GM21447 (cell line): ENCODE measurements around the gene DSP.

Experiments
- ATAC-seq: cut with Tn5 transposase; IDR thresholded peaks from one replicate; pipeline ENCODE4 v1.9.1; 2021; ENCODE audit not compliant: unreplicated experiment

DSP gene

DNA sequence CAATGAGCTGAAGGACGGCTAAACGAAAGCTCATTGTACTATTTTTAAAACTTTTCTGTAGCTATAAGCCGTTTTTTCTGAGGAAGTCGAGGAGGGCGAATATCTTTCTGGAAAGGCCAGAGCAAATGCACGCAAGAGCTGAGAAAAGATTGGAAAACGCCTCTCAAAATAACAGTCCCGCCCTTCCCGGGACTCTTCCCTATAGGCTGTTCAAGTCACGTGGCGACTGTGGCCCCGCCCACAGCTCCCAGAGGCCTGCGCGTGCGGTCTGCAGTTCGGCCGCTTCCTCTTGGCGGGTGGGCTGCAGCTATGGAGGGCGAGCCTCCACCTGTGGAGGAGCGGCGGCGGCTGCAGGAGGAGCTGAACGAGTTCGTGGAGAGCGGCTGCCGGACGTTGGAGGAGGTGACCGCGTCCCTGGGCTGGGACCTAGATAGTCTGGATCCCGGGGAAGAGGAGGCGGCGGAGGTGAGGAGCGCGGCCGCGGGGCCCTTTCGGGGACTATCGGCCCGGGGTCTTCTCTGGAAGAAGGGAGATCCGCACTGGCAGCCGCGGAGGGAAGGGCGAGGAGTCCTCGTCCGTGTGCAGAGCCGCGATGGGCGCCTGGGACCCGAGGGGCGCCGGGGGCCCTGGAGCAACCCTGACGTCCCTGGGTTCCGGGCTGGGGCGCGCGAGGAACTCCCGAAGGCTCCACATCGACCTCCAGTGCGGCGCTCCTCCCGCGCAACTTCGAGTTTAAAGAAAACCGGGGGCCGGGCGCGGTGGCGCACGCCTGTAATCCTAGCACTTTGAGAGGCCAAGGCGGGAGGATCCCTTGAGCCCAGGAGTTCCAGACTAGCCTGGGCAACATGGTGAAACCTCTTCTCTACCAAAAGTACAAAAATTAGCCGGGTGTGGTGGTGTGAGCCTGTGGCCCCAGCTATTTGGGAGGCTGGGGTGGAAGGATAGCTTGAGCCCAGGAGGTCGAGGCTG, 48.8 kb downstream of the DSP start, which contains the start of gene SNRNP48:
TSS of gene SNRNP48 (plus strand) at position 250 of the 969 bp plus-strand sequence. CDS start at position 310, 60 bp downstream.
- peak; percentile 99 for ATAC-seq

DNA sequence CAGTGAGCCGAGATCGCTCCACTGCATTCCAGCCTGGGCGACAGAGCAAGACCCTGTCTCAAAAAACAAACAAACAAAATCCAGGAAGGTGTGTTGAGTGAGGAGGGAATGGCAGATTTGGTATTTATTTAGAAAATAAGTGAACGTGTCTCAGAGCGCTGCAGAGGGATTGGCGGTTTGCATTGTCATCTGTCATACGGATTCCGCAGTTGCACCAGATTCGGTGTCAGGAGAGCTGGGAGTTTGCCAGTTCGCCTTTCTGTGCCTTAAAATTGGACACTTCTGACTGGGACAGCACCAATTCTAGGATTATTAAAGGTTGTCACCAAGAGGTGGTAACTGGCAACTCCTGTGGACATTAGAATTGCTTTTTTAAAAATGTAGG, 49.4 kb downstream of the DSP start:
- no peak for ATAC-seq

DNA sequence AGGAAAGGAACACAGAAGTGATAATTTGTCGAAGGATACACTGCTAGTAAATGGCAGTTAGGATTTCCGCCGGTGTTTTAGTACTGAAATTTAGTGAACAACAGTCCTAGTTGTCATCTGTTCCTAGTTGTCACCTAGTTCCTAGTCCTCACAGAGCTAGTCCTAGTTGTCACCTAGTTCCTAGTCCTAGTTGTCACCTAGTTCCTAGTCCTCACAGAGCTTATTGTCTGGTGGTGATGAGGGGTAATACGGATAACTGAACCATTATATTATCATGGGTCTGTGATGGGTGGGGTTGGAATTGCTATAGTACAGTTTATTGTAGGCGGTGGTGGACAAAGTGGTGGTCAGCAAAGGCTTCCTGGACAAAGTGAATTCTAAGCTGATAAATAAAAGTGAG, 50.3 kb downstream of the DSP start:
- no peak for ATAC-seq

DNA sequence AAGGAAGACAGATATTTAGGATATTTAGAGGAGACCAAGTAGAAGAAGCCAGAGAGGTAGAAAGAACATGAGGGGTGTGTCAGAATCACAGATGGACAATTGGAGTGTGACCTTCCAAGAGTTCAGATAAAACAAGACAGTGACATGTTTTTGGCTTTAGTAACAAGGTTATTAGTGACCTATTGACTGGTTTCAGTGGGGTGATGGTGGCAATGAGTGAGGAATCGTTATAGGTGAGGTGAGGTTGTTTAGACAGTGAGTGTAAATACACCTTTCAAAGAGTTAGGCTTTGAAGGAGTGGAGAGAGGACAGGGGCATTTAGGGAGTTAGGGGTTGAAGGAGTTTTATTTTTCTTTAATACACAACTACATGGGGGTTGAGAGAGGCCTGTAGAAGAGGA, 51.8 kb downstream of the DSP start:
- ATAC-seq: no peak

DNA sequence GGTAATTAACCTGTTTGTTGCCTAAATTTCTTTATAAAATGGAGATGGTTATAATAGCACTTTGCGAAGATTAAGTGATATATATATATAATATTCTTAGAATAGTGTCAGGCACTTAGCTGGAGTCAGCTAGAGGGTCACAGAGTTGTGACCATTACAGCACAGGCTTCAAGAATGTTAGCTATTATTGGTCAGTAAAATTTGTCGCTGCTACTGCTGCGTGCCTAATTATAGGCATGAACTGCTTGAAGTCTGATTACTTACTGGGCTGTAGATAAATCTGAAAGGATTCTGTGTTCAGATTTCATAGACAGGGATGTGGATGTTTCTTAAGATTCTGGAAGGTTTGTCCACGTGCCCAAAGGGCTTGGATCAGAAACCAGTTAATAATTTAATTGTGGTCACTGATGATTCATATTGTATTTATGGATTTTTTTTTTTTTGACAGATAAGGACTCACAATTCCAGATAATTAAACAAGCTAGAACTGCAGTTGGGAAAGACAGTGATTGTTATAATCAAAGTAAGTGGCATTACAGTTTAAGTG, 53.2 kb downstream of the DSP start:
- ATAC-seq: no peak

DNA sequence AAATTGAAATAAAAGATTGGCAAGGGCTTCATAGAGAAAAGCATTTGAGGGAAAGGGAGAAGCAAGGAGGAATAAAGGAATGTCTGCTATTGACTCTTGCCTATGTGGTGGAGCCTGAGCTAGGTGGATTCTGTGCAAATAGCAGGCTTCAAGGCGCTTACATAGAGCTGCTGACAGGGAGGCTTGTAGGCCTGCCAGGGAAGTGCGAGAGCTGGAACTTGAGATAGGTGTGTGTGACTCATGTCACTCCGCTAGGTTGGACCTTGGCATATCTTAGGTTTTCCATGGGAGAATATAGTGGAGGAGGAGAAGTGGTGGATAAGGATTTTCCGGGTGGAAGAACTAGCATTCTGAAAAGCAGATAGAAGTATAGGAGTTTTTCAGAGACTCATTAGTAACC, 62.5 kb downstream of the DSP start:
- no peak for ATAC-seq

DNA sequence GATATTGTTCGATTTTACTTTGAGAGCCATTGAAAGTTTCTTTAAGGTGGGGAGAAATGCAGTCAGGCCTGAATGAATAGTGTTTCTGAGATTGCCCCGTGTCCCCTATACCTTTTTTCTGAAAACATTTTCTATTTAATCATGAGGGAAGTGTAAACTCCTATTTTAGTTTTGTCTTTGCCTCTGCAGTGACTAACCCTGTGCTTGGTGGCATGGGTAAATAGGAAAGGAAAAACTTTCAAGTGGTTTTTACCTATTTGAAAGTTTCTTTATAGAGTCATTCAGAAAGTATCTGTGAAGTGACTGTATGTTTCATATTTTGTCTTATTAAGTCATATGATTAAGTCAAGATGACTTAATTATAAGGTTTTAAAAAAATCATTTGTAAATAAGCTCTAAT, 63.0 kb downstream of the DSP start:
- no peak for ATAC-seq

DNA sequence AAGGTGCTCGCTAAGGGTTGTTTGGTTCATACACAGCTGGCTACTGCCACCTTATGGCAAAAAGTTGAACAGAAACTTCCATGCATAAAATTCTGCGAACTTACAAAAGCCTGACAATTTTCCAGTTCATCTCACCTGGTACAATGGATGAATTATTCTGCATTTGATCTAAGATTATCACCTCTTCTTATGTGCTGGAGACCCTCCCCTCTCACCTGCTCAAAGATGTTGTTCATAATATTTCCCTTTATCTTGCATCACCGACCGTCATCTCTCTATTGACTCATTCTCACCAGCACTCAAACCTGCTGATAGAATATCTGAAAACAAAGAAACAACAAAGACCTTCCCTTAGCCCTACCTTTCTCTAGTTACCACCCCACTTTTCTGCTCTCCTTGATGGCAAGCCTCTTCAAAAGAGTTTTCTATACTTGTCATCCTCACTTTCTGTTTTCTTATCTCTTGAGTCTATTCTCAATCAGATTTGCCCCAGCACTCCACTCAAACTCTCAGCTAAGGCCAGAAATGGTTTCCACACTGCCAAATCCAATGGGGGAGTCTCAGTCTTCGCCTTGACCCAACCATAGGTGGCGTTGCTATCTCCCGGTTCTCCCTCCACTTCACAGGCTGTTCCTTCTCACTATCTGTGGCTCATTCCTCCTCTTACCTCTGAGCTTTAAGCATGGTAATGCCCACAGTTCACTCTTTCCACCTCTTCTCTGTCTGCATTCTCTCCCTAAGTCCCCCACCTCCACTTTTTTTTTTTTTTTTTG, 74.3 kb downstream of the DSP start:
- ATAC-seq: no peak

DNA sequence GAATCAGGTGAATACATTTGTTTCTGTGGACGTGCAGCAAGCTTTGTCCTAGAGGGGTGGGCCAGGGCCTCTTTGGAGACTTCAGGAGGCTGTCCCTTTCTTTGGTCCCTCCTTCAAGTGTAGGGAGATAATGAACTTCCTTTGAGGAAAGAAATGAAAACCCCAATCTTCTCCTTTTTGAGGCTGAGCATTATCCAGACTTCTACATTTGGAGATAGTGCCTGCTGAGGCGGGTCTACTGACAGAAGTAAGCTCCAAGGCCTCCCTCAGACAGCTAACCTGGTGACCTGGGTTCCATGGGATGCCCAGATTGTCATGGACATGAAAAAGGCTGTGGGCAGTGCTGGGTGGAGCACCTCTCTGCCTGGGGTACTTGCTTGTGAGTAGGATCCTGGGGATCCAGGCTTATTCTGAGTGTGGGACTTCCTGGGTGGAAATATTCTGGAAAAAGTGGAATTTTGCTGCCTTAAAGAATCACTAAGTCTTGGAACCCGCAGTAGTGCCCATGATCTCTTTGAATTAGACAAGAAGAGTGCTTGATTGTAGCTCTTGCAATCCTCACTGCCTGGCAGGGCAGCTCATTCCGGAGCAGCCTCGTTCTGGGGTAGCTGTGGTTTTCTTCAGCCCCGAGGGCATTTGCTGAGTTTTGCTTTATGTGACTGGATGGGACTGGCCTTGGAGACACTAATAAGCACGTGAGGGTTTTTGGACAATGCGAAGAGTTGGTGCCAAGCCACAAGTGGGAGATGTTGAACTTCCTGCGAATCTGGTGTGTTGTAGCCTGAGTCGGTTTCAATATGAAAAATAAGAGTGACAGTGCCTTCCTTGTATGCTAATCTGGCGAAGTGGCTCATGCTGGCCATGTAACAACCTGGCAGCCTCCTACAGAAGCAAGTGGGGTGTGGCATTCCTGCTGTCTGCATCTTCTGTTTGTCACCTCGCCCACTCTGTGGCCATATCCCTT, 76.6 kb downstream of the DSP start:
- ATAC-seq: peak; percentile 66

DNA sequence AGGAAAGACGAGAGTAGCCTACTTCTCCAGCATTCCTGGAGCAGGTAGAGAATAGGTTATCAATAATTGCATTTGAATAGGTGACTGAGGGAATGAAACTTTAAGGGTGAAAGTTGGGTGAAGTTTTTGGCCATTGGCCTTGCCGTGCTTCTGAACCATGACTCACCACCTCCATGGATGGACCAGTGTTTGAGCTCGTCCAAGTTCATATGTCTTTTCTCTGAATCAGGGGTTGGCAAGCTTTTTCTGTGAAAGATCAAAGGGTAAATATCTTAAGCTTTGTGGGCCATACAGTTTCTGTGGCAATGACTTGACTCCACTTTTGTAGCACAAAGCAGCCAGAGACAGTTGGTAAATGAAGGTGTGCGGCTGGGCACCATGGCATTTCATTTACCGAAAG, 80.3 kb downstream of the DSP start:
- no peak for ATAC-seq

DNA sequence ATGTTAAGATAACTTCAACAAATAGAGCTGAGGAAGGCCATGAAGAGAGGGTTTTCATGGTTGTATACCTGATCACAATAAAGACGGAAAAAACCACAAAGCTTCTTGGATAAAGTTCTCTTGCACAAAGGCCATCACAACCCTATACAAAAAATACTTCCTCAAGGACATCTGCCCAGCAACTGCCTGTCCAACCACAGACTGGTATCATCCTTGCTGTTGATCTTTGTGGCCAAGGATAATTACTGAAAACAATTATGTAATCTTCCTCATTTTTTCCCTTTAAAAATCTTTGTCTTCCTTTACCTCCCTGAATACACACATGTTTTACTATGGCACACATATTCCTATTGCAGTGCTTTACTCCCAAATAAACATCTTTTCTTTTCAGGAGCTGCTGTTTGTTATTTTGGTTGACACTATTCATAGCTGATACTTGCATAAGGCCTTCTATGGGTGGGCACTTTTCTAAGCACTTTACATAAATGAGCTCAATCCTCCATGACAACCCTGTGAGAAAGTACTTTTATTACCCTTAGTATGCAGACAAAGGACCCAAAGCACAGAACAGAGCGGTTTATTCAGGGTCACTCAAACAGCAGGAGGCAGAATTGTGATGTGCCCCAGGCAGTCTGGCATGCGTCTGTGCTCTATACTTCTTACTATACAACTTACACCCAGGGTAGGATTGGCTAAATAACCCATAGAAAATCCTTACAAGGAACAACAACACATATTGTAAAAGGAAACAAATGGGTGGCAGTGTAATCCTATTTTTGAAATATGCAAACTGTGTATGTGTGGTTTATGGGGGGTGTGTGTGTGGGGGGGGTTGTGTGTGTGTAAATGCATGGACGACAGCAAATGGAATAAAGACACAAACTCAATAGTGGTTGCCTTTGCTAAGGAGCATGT, 83.6 kb downstream of the DSP start:
- ATAC-seq: no peak

DNA sequence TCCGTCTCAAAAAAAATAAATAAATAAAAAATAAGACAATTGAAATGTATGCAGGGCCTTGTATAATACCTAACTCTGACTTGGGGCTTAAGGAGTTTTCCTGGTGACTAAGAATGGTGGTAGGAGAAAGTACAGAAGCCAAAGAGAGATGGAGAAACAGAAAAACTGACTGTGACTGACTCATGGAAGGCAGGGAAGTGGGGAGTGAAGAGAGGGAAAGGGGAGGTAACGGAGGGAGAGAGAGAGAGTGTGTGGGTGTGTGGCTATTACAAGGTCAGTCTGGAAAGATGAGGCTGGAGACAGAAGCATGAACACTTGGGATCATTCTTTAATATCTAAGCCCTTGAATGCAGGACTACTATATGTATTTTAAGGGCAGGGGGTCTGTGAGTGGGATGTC, 87.0 kb downstream of the DSP start:
- ATAC-seq: no peak

DNA sequence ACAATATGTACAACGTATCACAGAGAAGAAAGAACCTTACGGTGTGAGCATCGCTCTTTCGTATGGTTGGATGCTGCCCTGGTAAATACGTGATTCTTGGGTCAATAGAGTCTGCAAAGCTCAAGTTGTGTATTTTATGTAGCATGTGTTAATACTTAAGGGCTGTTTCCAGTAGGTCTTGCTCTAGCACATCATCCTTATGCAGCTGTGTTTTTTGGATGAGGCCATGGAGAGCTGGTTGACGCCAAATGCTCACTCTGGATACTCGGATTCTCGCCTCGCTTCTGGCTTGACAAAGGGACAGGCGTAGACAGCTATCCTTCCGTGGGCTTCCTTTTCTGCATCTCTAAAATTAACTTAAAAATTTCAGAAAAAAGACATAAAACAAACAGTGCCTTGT, 87.4 kb downstream of the DSP start:
- no peak for ATAC-seq

DNA sequence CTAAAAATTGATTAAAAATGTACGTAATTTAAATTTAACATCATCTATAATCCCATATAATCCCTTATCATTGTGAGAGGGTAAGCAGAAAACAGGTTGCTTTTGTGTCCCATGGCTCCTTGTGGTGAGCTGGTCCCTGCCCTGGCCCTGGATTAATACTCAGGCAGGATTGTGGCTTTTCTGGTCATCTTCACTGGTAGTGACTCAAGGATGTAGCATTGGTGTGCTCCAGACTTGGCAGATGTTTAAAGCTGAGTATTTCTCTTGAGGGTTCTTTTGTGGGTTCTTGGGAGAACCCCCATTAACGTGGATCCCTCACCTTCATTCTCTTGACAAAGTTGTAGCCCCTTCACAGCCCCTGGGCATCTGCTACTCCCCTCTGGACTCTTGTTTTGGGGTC, 87.8 kb downstream of the DSP start:
- no peak for ATAC-seq

DNA sequence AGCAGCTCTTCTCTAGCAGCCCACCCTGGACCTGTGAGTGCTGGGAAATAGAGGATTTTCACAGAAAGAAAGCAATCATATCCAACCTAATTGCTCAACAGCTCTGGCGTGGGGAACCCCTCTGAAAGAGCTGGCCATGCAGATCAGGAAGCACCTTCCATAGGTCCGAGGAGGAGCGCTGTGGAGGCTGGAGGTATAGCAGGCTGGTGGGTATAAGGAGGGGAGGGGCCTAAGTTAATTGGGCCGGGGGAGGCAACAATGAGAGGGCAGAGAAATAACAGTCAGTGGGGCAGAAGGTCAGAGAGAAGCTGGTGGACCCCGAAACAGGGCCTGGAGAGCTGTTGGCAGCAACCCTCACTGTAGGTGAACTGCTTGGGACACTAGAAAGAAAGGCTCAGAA, 89.3 kb downstream of the DSP start:
- ATAC-seq: no peak

DNA sequence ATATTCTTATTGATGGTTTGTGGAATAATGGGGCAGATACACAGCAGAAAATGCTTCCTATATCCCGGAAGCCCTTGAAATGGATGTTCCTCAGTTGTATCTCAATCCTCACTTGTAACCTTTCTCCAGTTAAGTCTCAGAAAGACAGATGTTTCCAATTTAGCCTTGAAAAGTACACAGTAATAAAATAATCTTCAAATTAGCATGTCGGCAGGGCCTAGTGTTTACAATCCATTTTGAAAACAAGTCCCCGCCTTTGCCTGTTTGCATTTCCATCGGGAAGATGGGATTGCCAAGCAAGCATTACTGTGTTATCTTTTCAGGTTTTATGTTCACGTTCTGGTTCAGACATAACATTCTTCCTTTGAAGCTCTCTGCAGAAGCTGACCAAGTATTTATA, 90.0 kb downstream of the DSP start:
- no peak for ATAC-seq

DNA sequence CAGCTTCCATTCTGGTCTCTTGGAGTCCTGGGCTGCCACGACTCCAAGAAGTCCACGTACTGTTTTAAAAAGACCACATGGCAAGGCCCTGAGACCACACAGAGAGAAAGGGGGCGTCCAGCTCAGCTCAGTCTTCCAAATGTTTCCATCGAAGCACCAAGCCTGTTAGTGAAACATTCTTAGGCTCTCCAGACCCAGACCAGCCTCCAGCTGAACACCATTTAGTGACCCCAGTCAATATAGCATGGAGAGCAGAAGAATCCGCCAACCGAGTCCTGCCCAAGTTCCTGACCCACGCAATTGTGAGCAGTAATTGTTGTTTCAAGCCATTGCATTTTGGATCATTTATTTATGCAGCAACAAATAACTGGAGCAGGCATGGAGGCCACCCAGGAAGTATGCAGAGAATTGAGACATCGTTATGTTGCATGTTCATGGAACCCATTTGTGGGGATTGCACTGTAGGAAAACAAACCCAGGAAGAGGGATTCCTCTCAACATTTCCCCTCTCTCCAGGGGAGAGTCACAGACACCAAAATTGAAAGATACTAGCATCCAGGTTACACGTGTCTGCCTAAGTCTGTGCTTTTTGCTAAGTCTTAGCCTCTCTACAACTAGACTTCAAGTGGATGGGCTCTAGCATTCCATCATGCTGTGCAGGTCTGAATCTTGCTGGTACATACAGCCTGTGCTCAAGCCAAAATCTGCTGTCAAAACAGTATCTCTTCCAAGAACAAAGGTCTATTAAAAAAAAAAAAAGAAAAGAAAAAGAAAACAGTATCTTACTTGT, 91.2 kb downstream of the DSP start:
- ATAC-seq: no peak

DNA sequence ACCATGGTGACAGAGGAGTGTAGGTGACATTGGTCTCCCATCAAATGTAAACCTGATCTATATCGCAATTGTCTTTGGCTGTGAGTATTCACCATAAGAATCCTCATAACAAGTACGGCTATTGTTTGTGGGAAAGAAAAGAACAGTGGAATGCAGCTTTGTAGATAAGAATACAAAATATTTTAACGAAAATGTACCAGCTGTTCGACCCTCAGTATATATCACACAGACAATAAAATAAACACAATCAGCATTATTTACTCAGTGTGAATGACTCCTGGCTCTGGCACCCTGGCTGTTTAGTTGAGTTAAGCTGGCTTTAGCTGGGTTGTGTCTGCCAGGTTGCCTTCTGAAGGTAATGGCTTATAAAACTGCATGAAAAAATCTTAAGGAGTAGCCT, 91.9 kb downstream of the DSP start:
- no peak for ATAC-seq

DNA sequence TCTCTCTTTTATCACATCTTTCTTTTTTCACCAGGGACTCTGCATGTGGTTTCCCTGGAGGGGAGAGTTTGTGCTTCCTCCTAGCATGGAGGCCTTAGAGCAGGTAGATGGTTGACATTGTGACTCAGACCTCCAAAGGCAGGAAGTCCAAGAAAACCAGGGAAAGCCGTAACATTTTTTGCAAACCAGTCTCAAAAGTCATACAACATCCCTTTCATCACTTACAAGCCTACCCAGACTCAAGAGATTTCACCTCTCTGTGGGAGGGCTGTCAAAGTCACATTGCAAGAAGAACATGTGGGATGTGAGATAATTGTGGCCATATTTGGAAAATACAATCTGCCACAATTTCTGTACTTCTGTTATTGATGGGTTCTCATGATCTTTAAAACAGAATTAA, 94.7 kb downstream of the DSP start:
- ATAC-seq: no peak
